Endothelial cell of umbilical vein (primary cell): ENCODE results near the gene TCEA2. TPM values are rescaled to one million over a fixed set of nuclear protein-coding genes. Genes with fewer than 3 reads are reported as not detected.

Experiments used
- BruUV-seq: library from RNA; stranded (reverse); fragments of 400-500 nt; replicated peaks from 2 replicates; lab custom pipeline; 2021; lab: Mats Ljungman, UMichigan
- CTCF ChIA-PET: fragments of 300-600, 350-600 bp; sonication (Branson Sonifier 250); formaldehyde crosslinking; loops from one replicate; lab custom pipeline; 2021; ENCODE audit warnings: antibody characterized with exemption, inconsistent platforms; lab: Charles Lee
- POLR2A ChIA-PET: fragments of 300-600, 350-600 bp; sonication (Branson Sonifier 250); formaldehyde crosslinking; loops from one replicate; lab custom pipeline; 2021; ENCODE audit warnings: antibody characterized with exemption, inconsistent platforms; lab: Charles Lee
- DNase-seq: peaks from one replicate; pipeline ENCODE4 v3.0.0-alpha.2; 2011; ENCODE audit warnings: low read depth, low spot score
- FAIRE-seq: peaks from 2 replicates; lab custom pipeline; 2011; peaks lifted over from hg19 to GRCh38; lab: Jason Lieb, UNC
- H2AFZ ChIP-seq: 2 replicates; pipeline ENCODE4 v1.6.0; 2012; ENCODE audit warnings: low read depth, low read length, control low read depth, inconsistent platforms
- H3K27ac ChIP-seq: 2 replicates; pipeline ENCODE4 v1.5.1; 2011; ENCODE audit warnings: low read depth, mild to moderate bottlenecking, control low read depth, low read length, moderate library complexity; ENCODE audit not compliant: insufficient read depth
- H3K27me3 ChIP-seq, 2 experiments: 2 replicates each; pipeline versions ENCODE4 v1.6.0 to v1.6.1; 2011; ENCODE audit warnings: low read length in 2 of 2, mixed read lengths in 1 of 2; ENCODE audit not compliant: control insufficient read depth in 2 of 2, insufficient read depth in 2 of 2
- H3K36me3 ChIP-seq, 2 experiments: 2 replicates in 1 of 2; 3 replicates in 1 of 2; pipeline ENCODE4 v1.5.1; 2011; ENCODE audit warnings: low read length in 2 of 2, mild to moderate bottlenecking in 1 of 2, moderate library complexity in 1 of 2; ENCODE audit not compliant: control insufficient read depth in 2 of 2, insufficient read depth in 2 of 2; ENCODE audit errors: extremely low read depth in 1 of 2
- H3K4me1 ChIP-seq: 3 replicates; pipeline ENCODE4 v1.5.1; 2011; ENCODE audit warnings: mild to moderate bottlenecking, low read length; ENCODE audit not compliant: control insufficient read depth, insufficient read depth; ENCODE audit errors: extremely low read depth
- H3K4me2 ChIP-seq: 2 replicates; pipeline ENCODE4 v1.6.1; 2011; ENCODE audit warnings: low read length, control low read depth, mixed read lengths; ENCODE audit not compliant: insufficient read depth
- H3K4me3 ChIP-seq, 3 experiments: fragments of 200-600 bp in 1 of 3; sonication (generic), shearing (Covaris generic) in 1 of 3; replicated peaks in 1 of 3; 2 replicates each; pipeline ENCODE4 v1.5.1; 2011 to 2016; ENCODE audit warnings: control low read depth in 3 of 3, low read length in 3 of 3, mild to moderate bottlenecking in 2 of 3, inconsistent platforms in 1 of 3, low read depth in 1 of 3, moderate library complexity in 1 of 3; ENCODE audit not compliant: insufficient read depth in 1 of 3
- H3K79me2 ChIP-seq: 2 replicates; pipeline ENCODE4 v1.6.0; 2012; ENCODE audit warnings: low read length, inconsistent platforms; ENCODE audit not compliant: control insufficient read depth, insufficient read depth
- H3K9ac ChIP-seq: replicated peaks from 2 replicates; pipeline ENCODE3; 2011; ENCODE audit warnings: low read length, control low read depth; ENCODE audit not compliant: insufficient read depth; ENCODE audit errors: extremely low read depth
- H3K9me1 ChIP-seq: replicated peaks from 3 replicates; pipeline ENCODE4 v1.6.0; 2011; ENCODE audit warnings: mild to moderate bottlenecking, low read length; ENCODE audit not compliant: control insufficient read depth, insufficient read depth; ENCODE audit errors: extremely low read depth
- H3K9me3 ChIP-seq: replicated peaks from 2 replicates; pipeline ENCODE4 v1.5.1; 2012; ENCODE audit warnings: low read length, inconsistent platforms; ENCODE audit not compliant: control insufficient read depth, insufficient read depth
- H4K20me1 ChIP-seq: replicated peaks from 2 replicates; pipeline ENCODE3; 2011; ENCODE audit warnings: mild to moderate bottlenecking, low read length; ENCODE audit not compliant: control insufficient read depth, insufficient read depth; ENCODE audit errors: extremely low read depth
- EZH2 ChIP-seq: IDR thresholded peaks from 2 replicates; pipeline ENCODE4 v1.6.1; 2012; ENCODE audit warnings: borderline replicate concordance, low read depth, mild to moderate bottlenecking, moderate library complexity, low read length, inconsistent platforms; ENCODE audit not compliant: severe bottlenecking
- FOS ChIP-seq: IDR thresholded peaks from 2 replicates; pipeline ENCODE4 v1.6.1; 2011; ENCODE audit warnings: mild to moderate bottlenecking, low read length, moderate library complexity, borderline replicate concordance; ENCODE audit not compliant: insufficient read depth
- GATA2 ChIP-seq: IDR thresholded peaks from 2 replicates; pipeline ENCODE4 v1.7.0; 2011; ENCODE audit warnings: low read depth, mild to moderate bottlenecking, moderate library complexity, mixed read lengths, low read length; ENCODE audit not compliant: insufficient read length, insufficient read depth
- JUN ChIP-seq: IDR thresholded peaks from 2 replicates; pipeline ENCODE4 v1.6.1; 2011; ENCODE audit warnings: borderline replicate concordance, low read depth; ENCODE audit not compliant: insufficient read length, insufficient read depth
- MYC ChIP-seq: IDR thresholded peaks from one replicate; pipeline ENCODE4 v1.6.1; 2011; ENCODE audit warnings: mild to moderate bottlenecking, low read depth, low read length
- POLR2A ChIP-seq: IDR thresholded peaks from 2 replicates; pipeline ENCODE4 v1.6.1; 2012; ENCODE audit warnings: low read depth, mild to moderate bottlenecking, control low read depth, low read length
- POLR2AphosphoS5 ChIP-seq: IDR thresholded peaks from 2 replicates; pipeline ENCODE4 v1.6.1; 2012; ENCODE audit warnings: low read depth, mild to moderate bottlenecking, control low read depth, low read length, moderate library complexity; ENCODE audit not compliant: insufficient read depth
- dilution Hi-C: fragments of 300-500 bp; cut with MboI; formaldehyde crosslinking; loops from one replicate; pipeline ENCODE4 v1.15.0; 2019; ENCODE audit warnings: low sequenced_read_pairs; ENCODE audit not compliant: extremely low pct_ligation_motif_present
- intact Hi-C: fragments of 100-400 bp; cut with micrococcal nuclease; formaldehyde crosslinking; loops from one replicate; pipeline ENCODE4 v1.10.0; 2022
- polyA plus RNA-seq, 4 experiments: library from polyadenylated mRNA; depleted of rRNA in 3 of 4; stranded (reverse) in 3 of 4; unstranded in 1 of 4; fragments of >200 nt; gene quantifications; 2 replicates each; pipeline versions ENCODE4 v1.2.1 to v1.2.3, GENCODE V29; 2011 to 2012; ENCODE audit warnings: missing spikeins in 1 of 4
- total RNA-seq: library from RNA; stranded (reverse); gene quantifications from 2 replicates; pipeline ENCODE4 v1.2.3, GENCODE V29; 2021
- TF ChIP-seq, protein P1 (sequence below): IDR thresholded peaks from 2 replicates; pipeline ENCODE4 v1.6.1; 2011; ENCODE audit not compliant: insufficient read depth, insufficient read length
- TF ChIP-seq, protein P2 (sequence below), 2 donors: IDR thresholded peaks; 1 replicate in 1 of 2; 2 replicates in 1 of 2; pipeline ENCODE4 v1.5.1; 2011; ENCODE audit warnings: low read length in 2 of 2, mild to moderate bottlenecking in 2 of 2, moderate library complexity in 2 of 2, control low read depth in 1 of 2, inconsistent platforms in 1 of 2, low read depth in 1 of 2; ENCODE audit not compliant: insufficient read depth in 1 of 2; ENCODE audit errors: extremely low read depth in 1 of 2

Gene TCEA2
- total and polyA plus RNA-seq, 2 donors (not counting 3 experiments of a cell fraction or from before 2014, with no cell fraction given): 53.1 to 65.5 TPM

DNA sequence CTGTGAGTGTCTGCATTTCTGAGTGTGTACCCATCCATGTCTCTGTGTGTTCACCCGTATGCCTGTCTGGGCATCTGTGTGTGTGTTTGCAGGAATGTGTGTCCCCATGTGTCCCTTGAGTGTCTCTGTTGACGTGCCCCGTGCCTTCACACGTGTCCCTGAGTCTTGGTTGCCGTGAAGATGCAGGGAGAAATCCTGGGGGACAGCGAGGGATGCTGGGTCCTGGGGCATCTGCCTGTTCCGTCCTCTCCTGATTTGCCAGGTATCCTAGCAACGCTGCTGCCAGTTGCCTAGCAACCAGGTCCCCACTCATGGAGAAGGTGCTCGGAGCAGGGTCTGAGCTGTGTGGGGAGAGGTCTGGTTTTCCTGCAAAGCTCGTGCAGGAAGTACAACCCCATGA is 27.2 kb downstream of the TCEA2 start:
- DNase-seq (no peak), FAIRE-seq (no peak)
- peaks cover 13 to 18% of the 10 kb centered on the region in 2 experiments for H3K27me3 ChIP-seq
- no peaks in the 10 kb centered on the region for H3K79me2 ChIP-seq
- no peak overlapping the region for H3K4me2 ChIP-seq
- no peaks in the 10 kb centered on the region for H3K9me1 ChIP-seq
- H3K27ac ChIP-seq: no peak overlapping the region
- ChIA-PET CTCF (interaction anchor here (3.2 kb wide), 1 partner anchor 12 kb away, joined by 11 read pairs; no protein-coding TSS in a partner anchor), POLR2A (no interaction called here)
- H3K9me3 ChIP-seq: no peaks in the 10 kb centered on the region
- H3K4me3 ChIP-seq: no peak overlapping the region
- dilution Hi-C loops: no loop called here
- H3K4me1 ChIP-seq: no peaks in the 10 kb centered on the region
- H3K9ac ChIP-seq: no peak overlapping the region
- BruUV-seq: no TSS peak
- no peak overlapping the region for H2AFZ ChIP-seq
- no peaks in the 10 kb centered on the region for H4K20me1 ChIP-seq
- no peak for TF ChIP-seq EZH2
- no peak for TF ChIP-seq POLR2A
- TF ChIP-seq POLR2AphosphoS5: no peak
- no peak for TF ChIP-seq FOS
- TF ChIP-seq GATA2: no peak
- TF ChIP-seq JUN: no peak
- TF ChIP-seq, protein P1, sequence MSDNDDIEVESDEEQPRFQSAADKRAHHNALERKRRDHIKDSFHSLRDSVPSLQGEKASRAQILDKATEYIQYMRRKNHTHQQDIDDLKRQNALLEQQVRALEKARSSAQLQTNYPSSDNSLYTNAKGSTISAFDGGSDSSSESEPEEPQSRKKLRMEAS: no peak
- TF ChIP-seq MYC: no peak
- TF ChIP-seq, protein P2, sequence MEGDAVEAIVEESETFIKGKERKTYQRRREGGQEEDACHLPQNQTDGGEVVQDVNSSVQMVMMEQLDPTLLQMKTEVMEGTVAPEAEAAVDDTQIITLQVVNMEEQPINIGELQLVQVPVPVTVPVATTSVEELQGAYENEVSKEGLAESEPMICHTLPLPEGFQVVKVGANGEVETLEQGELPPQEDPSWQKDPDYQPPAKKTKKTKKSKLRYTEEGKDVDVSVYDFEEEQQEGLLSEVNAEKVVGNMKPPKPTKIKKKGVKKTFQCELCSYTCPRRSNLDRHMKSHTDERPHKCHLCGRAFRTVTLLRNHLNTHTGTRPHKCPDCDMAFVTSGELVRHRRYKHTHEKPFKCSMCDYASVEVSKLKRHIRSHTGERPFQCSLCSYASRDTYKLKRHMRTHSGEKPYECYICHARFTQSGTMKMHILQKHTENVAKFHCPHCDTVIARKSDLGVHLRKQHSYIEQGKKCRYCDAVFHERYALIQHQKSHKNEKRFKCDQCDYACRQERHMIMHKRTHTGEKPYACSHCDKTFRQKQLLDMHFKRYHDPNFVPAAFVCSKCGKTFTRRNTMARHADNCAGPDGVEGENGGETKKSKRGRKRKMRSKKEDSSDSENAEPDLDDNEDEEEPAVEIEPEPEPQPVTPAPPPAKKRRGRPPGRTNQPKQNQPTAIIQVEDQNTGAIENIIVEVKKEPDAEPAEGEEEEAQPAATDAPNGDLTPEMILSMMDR (IDR thresholded peaks at IDR 0.05; ENCODE audit: extremely low read depth in 1 of 2, insufficient read depth in 1 of 2, low read depth in 1 of 2, low read length in 2 of 2): no peak
- intact Hi-C loops: no loop called here
- H3K36me3 ChIP-seq: no peaks in the 10 kb centered on the region
